Kidney epithelial cell (primary cell): ENCODE measurements around the gene LMBRD2. TPM values are rescaled to one million over a fixed set of nuclear protein-coding genes. Genes with fewer than 3 reads are reported as not detected.

Source experiments
- DNase-seq: peaks from one replicate; pipeline ENCODE4 v3.0.0-alpha.2; 2010; ENCODE audit warnings: low read depth
- H3K27me3 ChIP-seq: 2 replicates; pipeline ENCODE4 v1.6.0; 2011; ENCODE audit warnings: low read length; ENCODE audit not compliant: control insufficient read depth, insufficient read depth
- H3K36me3 ChIP-seq: 2 replicates; pipeline ENCODE4 v1.5.1; 2011; ENCODE audit warnings: low read length; ENCODE audit not compliant: control insufficient read depth, insufficient read depth
- H3K4me3 ChIP-seq: 2 replicates; pipeline ENCODE4 v1.5.1; 2011; ENCODE audit warnings: low read depth, mild to moderate bottlenecking, control low read depth, low read length
- total RNA-seq: library from RNA; depleted of rRNA; stranded (reverse); fragments of >200 nt; gene quantifications from 2 replicates; pipeline ENCODE4 v1.2.3, GENCODE V29; 2015
- TF ChIP-seq, protein P1 (sequence below): IDR thresholded peaks from 2 replicates; pipeline ENCODE4 v1.5.1; 2011; ENCODE audit warnings: mild to moderate bottlenecking, moderate library complexity, low read length, control low read depth, inconsistent platforms; ENCODE audit not compliant: insufficient read depth, poor library complexity, severe bottlenecking

Gene LMBRD2
- total RNA-seq, 1 donor from 2014 or later, result 6.7 TPM

DNA sequence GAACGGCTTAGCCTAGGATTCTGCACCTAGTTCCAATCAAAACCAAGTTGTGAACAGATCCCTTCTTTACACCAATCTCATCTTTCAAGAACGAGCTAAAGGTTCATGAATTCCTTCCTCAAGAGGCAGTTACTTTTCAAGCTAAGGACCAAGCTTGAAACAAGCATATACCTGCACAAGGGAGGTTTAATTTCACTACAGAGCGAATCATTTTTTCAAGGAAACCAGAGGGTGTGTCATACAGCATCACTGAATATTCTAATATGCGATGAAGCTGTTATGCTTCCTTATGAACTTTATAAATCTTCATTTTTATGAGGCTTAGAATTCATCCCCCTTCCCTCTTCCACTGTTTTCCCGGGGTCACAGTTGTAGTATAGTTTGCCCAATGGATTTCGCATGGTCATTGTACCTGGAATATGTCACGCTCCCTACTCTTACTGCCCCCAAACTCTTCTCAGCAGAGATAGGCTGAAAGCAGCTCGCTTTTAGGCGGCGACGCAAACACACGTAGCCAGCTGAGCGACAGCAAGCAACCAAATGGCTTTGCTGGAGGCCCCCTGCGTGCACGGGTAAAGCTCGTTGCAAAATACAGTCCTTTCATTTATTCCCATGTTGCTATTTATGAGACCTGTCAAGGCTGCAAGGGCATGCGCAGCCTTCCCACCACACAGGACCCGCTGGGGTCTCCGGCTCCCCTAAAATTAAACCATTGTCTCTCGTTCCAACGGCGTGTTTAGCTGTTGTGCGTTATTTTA is 832 bp downstream of the LMBRD2 start:
- DNase-seq, result no peak
- no peaks in the 10 kb centered on the region for H3K36me3 ChIP-seq
- H3K4me3 ChIP-seq, result peak overlapping the region; percentile 89

DNA sequence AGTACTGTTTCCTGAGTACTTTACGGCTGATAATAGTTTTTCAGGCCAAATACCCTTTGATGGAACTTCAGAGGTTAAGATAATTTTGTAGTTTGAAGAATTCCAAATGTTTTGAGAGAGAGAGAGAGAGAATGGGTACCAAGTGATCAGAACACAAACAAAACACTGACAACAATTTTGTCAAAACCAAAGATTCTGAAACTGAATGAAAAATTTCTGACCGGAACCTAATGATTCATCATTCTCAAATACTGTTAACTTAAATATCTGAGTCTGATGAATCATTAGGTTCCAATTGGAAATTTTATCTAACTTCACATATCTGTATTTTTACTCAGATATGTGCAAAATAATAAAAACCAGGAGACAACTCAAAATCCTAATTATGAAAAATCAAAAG is 4.0 kb downstream of the LMBRD2 start:
- Histone ChIP-seq H3K27me3 (no peaks in the 10 kb centered on the region), H3K4me3 (no peak overlapping the region), H3K36me3 (no peaks in the 10 kb centered on the region)
- TF ChIP-seq, protein P1, sequence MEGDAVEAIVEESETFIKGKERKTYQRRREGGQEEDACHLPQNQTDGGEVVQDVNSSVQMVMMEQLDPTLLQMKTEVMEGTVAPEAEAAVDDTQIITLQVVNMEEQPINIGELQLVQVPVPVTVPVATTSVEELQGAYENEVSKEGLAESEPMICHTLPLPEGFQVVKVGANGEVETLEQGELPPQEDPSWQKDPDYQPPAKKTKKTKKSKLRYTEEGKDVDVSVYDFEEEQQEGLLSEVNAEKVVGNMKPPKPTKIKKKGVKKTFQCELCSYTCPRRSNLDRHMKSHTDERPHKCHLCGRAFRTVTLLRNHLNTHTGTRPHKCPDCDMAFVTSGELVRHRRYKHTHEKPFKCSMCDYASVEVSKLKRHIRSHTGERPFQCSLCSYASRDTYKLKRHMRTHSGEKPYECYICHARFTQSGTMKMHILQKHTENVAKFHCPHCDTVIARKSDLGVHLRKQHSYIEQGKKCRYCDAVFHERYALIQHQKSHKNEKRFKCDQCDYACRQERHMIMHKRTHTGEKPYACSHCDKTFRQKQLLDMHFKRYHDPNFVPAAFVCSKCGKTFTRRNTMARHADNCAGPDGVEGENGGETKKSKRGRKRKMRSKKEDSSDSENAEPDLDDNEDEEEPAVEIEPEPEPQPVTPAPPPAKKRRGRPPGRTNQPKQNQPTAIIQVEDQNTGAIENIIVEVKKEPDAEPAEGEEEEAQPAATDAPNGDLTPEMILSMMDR, result no peak
- DNase-seq, result no peak

More for the DNA sequence above, 832 bp downstream of the LMBRD2 start:
- TF ChIP-seq, protein P1, result no peak
- no peaks in the 10 kb centered on the region for H3K27me3 ChIP-seq

DNA sequence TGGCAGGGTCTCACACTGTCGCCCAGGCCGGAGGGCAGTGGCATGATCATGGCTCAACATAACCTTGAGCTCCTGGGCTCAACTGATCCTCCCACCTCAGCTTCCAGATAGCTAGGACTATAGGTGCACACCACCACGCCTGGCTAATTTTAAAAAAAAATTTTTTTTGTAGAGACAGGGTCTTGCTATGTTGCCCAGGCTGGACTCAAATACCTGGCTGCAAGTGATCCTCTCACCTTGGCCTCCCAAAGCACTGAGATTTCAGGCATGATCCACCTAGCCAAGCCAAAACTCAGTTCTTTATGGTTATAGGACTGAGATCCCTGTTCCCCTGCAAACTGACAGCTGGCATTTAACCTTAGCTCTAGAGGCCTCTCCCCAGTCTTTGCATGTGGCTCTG is 5.3 kb downstream of the LMBRD2 start:
- TF ChIP-seq, protein P1, result no peak
- no peaks in the 10 kb centered on the region for H3K27me3 ChIP-seq
- DNase-seq, result no peak
- H3K4me3 ChIP-seq, result no peak overlapping the region
- H3K36me3 ChIP-seq, result no peaks in the 10 kb centered on the region

DNA sequence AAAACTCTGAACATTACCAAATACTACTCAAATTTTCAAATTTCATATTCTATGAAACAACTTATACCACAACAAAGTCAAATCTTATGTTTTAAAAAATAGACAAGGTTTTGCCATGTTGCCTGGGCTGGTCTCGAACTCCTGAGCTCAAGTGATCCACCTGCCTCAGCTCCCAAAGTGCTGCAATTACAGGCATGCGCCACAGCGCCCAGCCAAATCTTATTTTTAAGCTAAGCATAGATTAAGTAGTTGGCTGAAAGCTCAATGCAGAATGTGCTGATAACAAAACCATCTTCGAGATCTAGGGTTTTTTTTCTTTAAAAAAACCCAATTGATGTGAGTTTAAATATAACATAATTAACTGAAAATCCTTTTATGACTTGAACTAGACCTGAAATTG is 6.4 kb downstream of the LMBRD2 start:
- no peaks in the 10 kb centered on the region for H3K36me3 ChIP-seq
- no peak for DNase-seq
- TF ChIP-seq, protein P1, result no peak
- no peaks in the 10 kb centered on the region for H3K27me3 ChIP-seq
- no peak overlapping the region for H3K4me3 ChIP-seq

DNA sequence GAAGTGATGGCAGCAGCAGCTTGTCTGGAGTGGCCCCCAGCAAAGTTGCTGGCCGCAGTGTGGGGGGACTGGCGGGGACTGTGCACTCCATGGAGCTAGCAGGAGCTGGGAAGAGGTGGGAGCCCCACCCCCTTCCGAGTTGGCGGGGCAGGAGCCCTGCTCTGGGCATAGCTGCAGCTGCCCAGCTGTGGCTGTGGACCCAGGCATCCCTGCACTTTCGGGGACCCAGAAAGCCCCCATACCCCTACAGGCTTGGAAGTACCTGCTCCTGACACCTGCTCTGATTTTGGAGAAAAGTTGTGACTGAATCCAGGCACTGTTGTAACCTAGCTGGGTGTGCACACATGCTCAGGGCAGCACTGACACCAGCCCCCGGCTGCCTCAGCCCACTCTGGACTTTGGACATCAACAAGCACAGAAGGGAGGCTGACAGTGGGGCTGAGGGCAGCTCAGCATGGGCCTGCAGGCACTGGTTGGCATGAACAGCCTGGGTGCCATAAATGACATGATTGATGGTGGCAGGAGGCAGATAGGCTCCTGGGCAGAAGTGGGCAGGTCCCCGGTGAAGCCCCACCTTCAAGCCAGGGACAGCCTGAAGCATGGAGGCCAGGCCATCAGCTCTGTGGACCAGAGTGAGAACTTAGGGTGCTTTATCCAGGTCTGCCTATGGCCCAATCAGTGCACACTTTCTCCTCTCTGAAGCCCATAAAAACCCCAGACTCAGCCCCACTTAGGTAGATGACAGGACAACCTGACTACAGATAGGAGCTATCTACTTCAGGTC is 12.6 kb downstream of the LMBRD2 start:
- Histone ChIP-seq H3K36me3 (no peaks in the 10 kb centered on the region), H3K4me3 (no peak overlapping the region), H3K27me3 (no peaks in the 10 kb centered on the region)
- no peak for DNase-seq
- TF ChIP-seq, protein P1, result no peak

DNA sequence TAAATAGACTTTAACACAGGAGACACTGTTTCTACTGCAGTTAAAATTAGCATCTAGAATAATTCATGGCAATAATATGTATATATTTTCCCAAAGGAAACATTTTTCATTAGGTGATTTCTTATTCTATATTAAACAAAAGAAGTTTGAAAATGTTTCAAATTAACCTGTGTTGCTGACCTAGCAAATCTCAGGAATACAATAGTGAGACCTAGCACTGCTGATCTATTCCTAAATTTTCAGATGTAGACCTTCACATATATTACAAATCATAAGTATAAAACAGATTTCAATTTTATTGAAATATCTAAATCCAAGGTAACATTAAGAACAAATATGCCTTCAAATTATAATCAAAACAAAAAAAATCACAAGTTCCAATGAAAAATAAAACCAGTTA is 15.1 kb downstream of the LMBRD2 start:
- TF ChIP-seq, protein P1, result no peak
- Histone ChIP-seq H3K36me3 (no peaks in the 10 kb centered on the region), H3K4me3 (no peak overlapping the region), H3K27me3 (no peaks in the 10 kb centered on the region)
- no peak for DNase-seq
